Ovary (tissue), 9 donors: Measurements from ENCODE around the gene C1orf146. TPM values are rescaled to one million over a fixed set of nuclear protein-coding genes. Genes with fewer than 3 reads are reported as not detected.

Experiments used
- DNase-seq, 5 donors: peaks; one replicate each; pipeline ENCODE4 v3.0.0-alpha.2; 2019 to 2020
- H3K27ac ChIP-seq, 2 donors: fragments of 200-600 bp; one replicate each; pipeline versions ENCODE4 v1.5.1 to v1.8.0; 2019 to 2022
- H3K27me3 ChIP-seq: fragments of 200-600 bp; one replicate; pipeline ENCODE4 v1.8.0; 2022
- H3K36me3 ChIP-seq: fragments of 200-600 bp; sonication (generic); one replicate; pipeline ENCODE4 v1.5.1; 2019
- H3K4me1 ChIP-seq: one replicate; pipeline ENCODE4 v1.8.1; 2013; ENCODE audit warnings: mild to moderate bottlenecking, moderate library complexity; ENCODE audit not compliant: insufficient read depth
- H3K4me3 ChIP-seq: fragments of 200-600 bp; sonication (generic); one replicate; pipeline ENCODE4 v1.5.1; 2017
- H3K9me3 ChIP-seq, 2 donors: fragments of 200-600 bp in 1 of 2; sonication (generic) in 1 of 2; one replicate each; pipeline versions ENCODE4 v1.5.1 to v1.8.1; 2013 to 2019; ENCODE audit warnings: mild to moderate bottlenecking in 1 of 2, moderate library complexity in 1 of 2
- CTCF ChIP-seq, 3 donors: fragments of 450-650 bp in 2 of 3; fragments of 200-600 bp in 1 of 3; IDR thresholded peaks; one replicate each; pipeline versions ENCODE4 v1.5.1 to v1.8.0; 2016 to 2022; ENCODE audit warnings: antibody characterized with exemption in 3 of 3, mild to moderate bottlenecking in 1 of 3
- EP300 ChIP-seq: sonication (generic); formaldehyde crosslinking; IDR thresholded peaks from one replicate; pipeline ENCODE4 v1.6.1; 2017; ENCODE audit warnings: antibody characterized with exemption
- POLR2A ChIP-seq: fragments of 450-650 bp; IDR thresholded peaks from one replicate; pipeline ENCODE4 v1.6.1; 2017; ENCODE audit warnings: antibody characterized with exemption, mild to moderate bottlenecking, moderate library complexity
- WGBS, 3 donors: extraction: QIAGEN DNeasy Blood & Tissue Kit in 1 of 3; methylation state at CpG; one replicate each; pipeline versions ENCODE4 v1.1.5 to v1.1.7; 2013 to 2017; 5-methylcytosine and 5-hydroxymethylcytosine counted together
- intact Hi-C, 4 donors: fragments of 100-400 bp; cut with DNase I; formaldehyde crosslinking; loops; one replicate each; pipeline versions ENCODE4 v1.11.0 to v1.15.1; 2022 to 2023
- polyA plus RNA-seq, 2 donors: library from polyadenylated mRNA; stranded (reverse); fragments of 200-250 nt in 1 of 2; fragments of 350-450 nt in 1 of 2; fragmentation: Illumina TruSeq in 1 of 2; extraction: RNeasy Lipid Tissue Mini Kit (QIAGEN cat#74804) in 1 of 2; gene quantifications; one replicate each; pipeline ENCODE4 v1.2.3, GENCODE V29; 2013 to 2014
- total RNA-seq, 7 donors: library from RNA; depleted of rRNA in 2 of 7; stranded (reverse); fragments of >200 nt in 2 of 7; fragmentation: NEBNext Ultra II Directional in 3 of 7; extraction: Animal tissue kit (Norgen Biotek cat#: 25700) in 3 of 7; gene quantifications; one replicate each; pipeline versions ENCODE4 v1.1.0 to v1.2.4, GENCODE V29; 2016 to 2023
- donor health status: DM: no; HTN: no; CAD: no; lungs with moderate emphysema.
- donor health status: DM: no; HTN: no; CAD: no.
- donor health status: Bipolar disorder and iron deficiency.
- donor health status: DM: yes; HTN: yes; CAD: no.
- donor health status: DM: no; HTN: no; CAD: no.
- donor health status: DM: yes; HTN: yes; CAD: no.

Gene C1orf146
- total and polyA plus RNA-seq, 9 donors: not detected

DNA sequence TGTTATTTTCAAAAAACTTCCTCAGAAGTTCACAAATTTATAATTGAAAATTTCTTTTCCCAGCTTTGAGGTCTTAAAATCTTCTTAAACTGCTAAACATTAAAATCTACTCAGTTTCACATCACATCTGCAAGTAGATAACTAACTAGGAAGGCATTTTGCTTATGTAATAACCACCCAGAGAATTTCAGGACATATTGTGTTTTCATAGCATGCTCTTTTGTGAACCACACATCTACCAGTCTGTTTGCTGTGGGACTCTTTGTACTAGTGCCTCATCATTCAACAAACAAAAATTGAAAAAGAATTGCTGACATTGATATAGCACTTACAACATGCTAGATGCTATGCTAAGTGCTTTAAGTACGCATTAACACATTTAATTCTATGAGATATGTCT is 31.6 kb upstream of the C1orf146 start:
- 91 to 95% (median 93%) methylated on average over 1 of the region's 1 CpG for WGBS, 3 donors
- no peak overlapping the region for H3K4me3 ChIP-seq
- TF ChIP-seq EP300 (no peak), CTCF (IDR thresholded peaks at IDR 0.05) (no peak), POLR2A (no peak)
- H3K9me3 ChIP-seq: no peaks in the 10 kb centered on the region
- H3K36me3 ChIP-seq: no peaks in the 10 kb centered on the region
- no peak for DNase-seq
- H3K27me3 ChIP-seq: no peaks in the 10 kb centered on the region
- intact Hi-C loops: no loop called here
- no peaks in the 10 kb centered on the region for H3K4me1 ChIP-seq
- H3K27ac ChIP-seq: no peak overlapping the region

DNA sequence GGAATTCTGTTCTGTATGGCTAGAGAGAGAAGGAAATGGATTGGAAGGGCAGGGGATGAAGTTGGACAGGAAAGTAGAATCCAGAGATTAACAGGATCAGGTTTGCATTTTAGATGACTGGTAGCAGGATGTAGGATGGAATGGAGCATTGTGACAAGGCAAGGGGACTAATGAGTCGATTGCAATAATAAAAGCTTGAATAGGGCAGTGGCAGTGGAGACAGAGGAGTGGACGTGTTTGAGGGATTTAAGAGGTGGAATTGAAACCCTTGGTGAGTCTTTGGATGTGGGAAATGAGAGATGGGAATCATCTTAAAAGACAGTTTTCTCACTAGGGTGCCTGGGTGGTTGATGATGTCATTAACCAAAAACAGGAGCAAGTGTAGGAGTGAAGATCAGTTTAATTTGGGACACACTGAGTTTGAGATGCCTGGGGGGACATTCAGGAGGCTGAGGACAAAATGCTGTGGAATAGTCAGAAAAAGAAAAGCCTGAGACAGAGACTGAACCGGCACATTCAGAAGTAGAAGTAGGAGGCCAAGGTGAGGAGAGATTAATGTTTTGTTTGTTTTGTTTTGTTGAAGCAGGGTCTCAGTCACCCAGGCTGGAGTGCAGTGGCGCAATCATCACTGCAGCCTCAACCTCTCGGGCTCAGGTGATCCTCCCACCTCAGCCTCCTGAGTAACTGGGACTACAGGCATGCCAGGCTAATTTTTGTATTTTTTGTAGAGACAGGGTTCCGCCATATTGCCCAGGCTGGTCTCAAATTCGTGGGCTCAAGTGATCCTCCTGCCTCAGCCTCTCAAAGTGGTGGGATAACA is 29.1 kb upstream of the C1orf146 start:
- no peaks in the 10 kb centered on the region for H3K27me3 ChIP-seq
- H3K4me1 ChIP-seq: no peaks in the 10 kb centered on the region
- H3K4me3 ChIP-seq: no peak overlapping the region
- intact Hi-C loops: no loop called here
- TF ChIP-seq EP300: no peak
- TF ChIP-seq CTCF (IDR thresholded peaks at IDR 0.05): no peak
- TF ChIP-seq POLR2A: no peak
- no peaks in the 10 kb centered on the region for H3K36me3 ChIP-seq
- 78 to 81% (median 79%) methylated on average over 7 of the region's 7 CpGs for WGBS, 3 donors
- DNase-seq: no peak
- no peaks in the 10 kb centered on the region for H3K9me3 ChIP-seq
- H3K27ac ChIP-seq: no peak overlapping the region

DNA sequence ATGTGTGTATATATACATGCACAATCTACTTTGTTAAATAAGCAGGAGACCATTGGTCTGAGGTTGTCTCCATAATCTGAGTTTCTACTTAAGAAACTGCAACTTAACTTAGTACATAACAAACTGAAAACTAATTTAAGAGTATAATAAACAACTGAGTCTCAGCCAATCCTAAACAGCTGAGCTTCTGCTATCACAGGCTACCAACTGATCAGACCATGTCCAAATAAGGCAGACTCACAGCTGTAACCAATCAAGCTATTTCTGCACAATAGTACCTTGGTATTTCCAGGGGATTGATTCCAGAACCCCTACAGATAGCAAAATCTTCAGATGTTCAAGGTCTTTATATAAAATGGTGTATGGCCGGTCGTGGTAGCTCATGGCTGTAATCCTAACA is 26.0 kb upstream of the C1orf146 start:
- no peaks in the 10 kb centered on the region for H3K4me1 ChIP-seq
- intact Hi-C loops: no loop called here
- no peak for DNase-seq
- no peak for TF ChIP-seq EP300
- no peak for TF ChIP-seq POLR2A
- no peak for TF ChIP-seq CTCF (IDR thresholded peaks at IDR 0.05)
- H3K27me3 ChIP-seq: no peaks in the 10 kb centered on the region
- no peaks in the 10 kb centered on the region for H3K9me3 ChIP-seq
- H3K27ac ChIP-seq: no peak overlapping the region
- WGBS, 3 donors: 12 to 28% (median 14%) methylated on average over 2 of the region's 2 CpGs
- H3K36me3 ChIP-seq: no peaks in the 10 kb centered on the region
- no peak overlapping the region for H3K4me3 ChIP-seq

- H3K4me1 ChIP-seq: no peaks in the 10 kb centered on the region
- 70 to 79% (median 76%) methylated on average over 9 of the region's 9 CpGs for WGBS, 3 donors
- no peaks in the 10 kb centered on the region for H3K9me3 ChIP-seq
- H3K4me3 ChIP-seq: no peak overlapping the region
- no peak for TF ChIP-seq EP300
- no peak for TF ChIP-seq POLR2A
- TF ChIP-seq CTCF (IDR thresholded peaks at IDR 0.05): no peak
- intact Hi-C loops: no loop called here
- H3K27me3 ChIP-seq: no peaks in the 10 kb centered on the region
- H3K36me3 ChIP-seq: no peaks in the 10 kb centered on the region
- no peak for DNase-seq
- no peak overlapping the region for H3K27ac ChIP-seq
These were observed 25.5 kb upstream of the C1orf146 start for GRCh38 chr1:92192246-92192645.
